GM21723 (cell line): ENCODE measurements around the gene WDR49.
"Not testable (repeated sequence)": the region's sequence is repeated elsewhere in the genome, so short reads cannot be mapped to it uniquely, and the experiment has no call there.

Source experiments
- ATAC-seq: cut with Tn5 transposase; IDR thresholded peaks from one replicate; pipeline ENCODE4 v1.9.1; 2021; ENCODE audit warnings: mild to moderate bottlenecking, moderate library complexity; ENCODE audit not compliant: unreplicated experiment

Gene WDR49

GRCh38 chr3:167615030-167615429 lies 38.7 kb downstream of the WDR49 start:
- no peak for ATAC-seq

- ATAC-seq = not testable (repeated sequence)
These were observed 39.5 kb downstream of the WDR49 start for GRCh38 chr3:167614196-167614595.

- ATAC-seq = no peak
These were observed 42.0 kb downstream of the WDR49 start for GRCh38 chr3:167611718-167612117.

GRCh38 chr3:167609156-167609555 lies 44.6 kb downstream of the WDR49 start:
- ATAC-seq = no peak

- no peak for ATAC-seq
These were observed 46.9 kb downstream of the WDR49 start for GRCh38 chr3:167606836-167607235.

- no peak for ATAC-seq
These were observed 47.9 kb downstream of the WDR49 start for GRCh38 chr3:167605871-167606270.

GRCh38 chr3:167602041-167602440 lies 51.7 kb downstream of the WDR49 start:
- no peak for ATAC-seq

- no peak for ATAC-seq
These were observed 66.1 kb downstream of the WDR49 start for GRCh38 chr3:167587651-167588050.

GRCh38 chr3:167575000-167575600 lies 78.6 kb downstream of the WDR49 start:
- no peak for ATAC-seq

GRCh38 chr3:167572991-167573390 lies 80.8 kb downstream of the WDR49 start:
- no peak for ATAC-seq

- no peak for ATAC-seq
These were observed 85.1 kb downstream of the WDR49 start for GRCh38 chr3:167568634-167569033.

GRCh38 chr3:167565489-167565888 lies 88.3 kb downstream of the WDR49 start:
- no peak for ATAC-seq

GRCh38 chr3:167564612-167565011 lies 89.1 kb downstream of the WDR49 start:
- no peak for ATAC-seq

GRCh38 chr3:167559924-167560323 lies 93.8 kb downstream of the WDR49 start:
- ATAC-seq = no peak

GRCh38 chr3:167554898-167555297 lies 98.8 kb downstream of the WDR49 start:
- ATAC-seq = no peak

- ATAC-seq = no peak
These were observed 115.7 kb downstream of the WDR49 start for GRCh38 chr3:167538081-167538480.

- ATAC-seq = no peak
These were observed 132.8 kb downstream of the WDR49 start for GRCh38 chr3:167521006-167521355.

- no peak for ATAC-seq
These were observed 133.3 kb downstream of the WDR49 start for GRCh38 chr3:167520266-167521005.

- no peak for ATAC-seq
These were observed 145.8 kb downstream of the WDR49 start for GRCh38 chr3:167507954-167508353.

- no peak for ATAC-seq
These were observed 151.3 kb downstream of the WDR49 start for GRCh38 chr3:167502401-167502800.

- no peak for ATAC-seq
These were observed 151.8 kb downstream of the WDR49 start for GRCh38 chr3:167501941-167502340.

- no peak for ATAC-seq
These were observed 155.8 kb downstream of the WDR49 start for GRCh38 chr3:167497903-167498302.

GRCh38 chr3:167493244-167493643 lies 160.5 kb downstream of the WDR49 start:
- no peak for ATAC-seq
